MCF 10A (cell line): ENCODE measurements around the gene CRYBG2. TPM values are rescaled to one million over a fixed set of nuclear protein-coding genes. Genes with fewer than 3 reads are reported as not detected.
"Not testable (repeated sequence)": the region's sequence is repeated elsewhere in the genome, so short reads cannot be mapped to it uniquely, and the experiment has no call there.

Experiments
- BruUV-seq: library from RNA; stranded (reverse); fragments of 400-500 nt; replicated peaks from 2 replicates; lab custom pipeline; 2021; lab: Mats Ljungman, UMichigan
- CTCF ChIA-PET: fragments of 300-600 bp; sonication (Branson Sonifier 250); formaldehyde crosslinking; extraction: SDS; loops from one replicate; lab custom pipeline; 2021; ENCODE audit warnings: antibody characterized with exemption, inconsistent platforms; lab: Yijun Ruan, JAX
- POLR2A ChIA-PET: fragments of 300-600, 350-650 bp; sonication (Branson Sonifier 250); formaldehyde crosslinking; extraction: SDS; loops from one replicate; lab custom pipeline; 2020; ENCODE audit warnings: antibody characterized with exemption, inconsistent platforms; lab: Yijun Ruan, JAX
- DNase-seq: peaks from one replicate; pipeline ENCODE4 v3.0.0-alpha.2; 2018; ENCODE audit not compliant: unreplicated experiment
- H3K27ac Mint-ChIP-seq: one replicate; pipeline ENCODE4 v1.8.0; 2022; ENCODE audit warnings: mild to moderate bottlenecking, low read depth, mixed read lengths; ENCODE audit not compliant: unreplicated experiment
- H3K27me3 Mint-ChIP-seq: one replicate; pipeline ENCODE4 v1.8.0; 2022; ENCODE audit warnings: mixed read lengths; ENCODE audit not compliant: insufficient read depth, unreplicated experiment
- H3K36me3 Mint-ChIP-seq: one replicate; pipeline ENCODE4 v1.8.0; 2022; ENCODE audit warnings: mild to moderate bottlenecking, moderate library complexity, mixed read lengths; ENCODE audit not compliant: insufficient read depth, unreplicated experiment
- H3K4me1 Mint-ChIP-seq: one replicate; pipeline ENCODE4 v1.8.0; 2022; ENCODE audit warnings: mixed read lengths; ENCODE audit not compliant: insufficient read depth, unreplicated experiment
- H3K4me3 Mint-ChIP-seq: one replicate; pipeline ENCODE4 v1.8.0; 2022; ENCODE audit warnings: mild to moderate bottlenecking, moderate library complexity, mixed read lengths; ENCODE audit not compliant: unreplicated experiment
- H3K9me3 Mint-ChIP-seq: one replicate; pipeline ENCODE4 v1.8.0; 2022; ENCODE audit warnings: mixed read lengths; ENCODE audit not compliant: unreplicated experiment
- CTCF ChIP-seq: fragments of 200-600 bp; IDR thresholded peaks from one replicate; pipeline ENCODE4 v1.8.0; 2022; ENCODE audit warnings: antibody characterized with exemption, mild to moderate bottlenecking; ENCODE audit not compliant: unreplicated experiment
- intact Hi-C: fragments of 100-400 bp; cut with micrococcal nuclease; formaldehyde crosslinking; loops from 2 replicates; pipeline ENCODE4 v1.14.1; 2022
- total RNA-seq: library from RNA; stranded (reverse); gene quantifications from 2 replicates; pipeline ENCODE4 v1.2.3, GENCODE V29; 2022

CRYBG2 gene
- total RNA-seq, 1 experiment from 2014 or later: 8.6 TPM

GRCh38 chr1:26330276-26330675, 23.7 kb downstream of the CRYBG2 start:
- Mint-ChIP-seq H3K4me1 (peaks cover 7% of the 10 kb centered on the region), H3K27ac (no peak overlapping the region), H3K9me3 (no peaks in the 10 kb centered on the region), H3K4me3 (no peak overlapping the region), H3K36me3 (peaks cover 10% of the 10 kb centered on the region), H3K27me3 (no peaks in the 10 kb centered on the region)
- intact Hi-C loops: no loop called here
- no peak for DNase-seq
- BruUV-seq: no TSS peak
- ChIA-PET CTCF (interaction anchor here (0.6 to 1.1 kb wide), 4 partner anchors 8 to 493 kb away, joined by 3 to 7 read pairs (median 4); no protein-coding TSS in a partner anchor), POLR2A (interaction anchor here (1.2 kb wide), 1 partner anchor 29 kb away, joined by 3 read pairs; no protein-coding TSS in a partner anchor)
- TF ChIP-seq CTCF: no peak

- CTCF ChIA-PET: interaction anchor here (0.6 to 1.3 kb wide), 8 partner anchors 7 to 494 kb away, joined by 3 to 7 read pairs (median 4); no protein-coding TSS in a partner anchor
- H3K4me1 Mint-ChIP-seq, H3K27ac Mint-ChIP-seq, DNase-seq, H3K9me3 Mint-ChIP-seq, H3K27me3 Mint-ChIP-seq, intact Hi-C loops, BruUV-seq, H3K4me3 Mint-ChIP-seq: not testable (repeated sequence)
- peaks cover 17% of the 10 kb centered on the region for H3K36me3 Mint-ChIP-seq
- POLR2A ChIA-PET: interaction anchor here (1.2 kb wide), 1 partner anchor 30 kb away, joined by 3 read pairs; no protein-coding TSS in a partner anchor
Measured at GRCh38 chr1:26329380-26329779, 24.6 kb downstream of the CRYBG2 start.

- no peak for TF ChIP-seq CTCF
- Mint-ChIP-seq H3K4me3 (no peak overlapping the region), H3K4me1 (peaks cover 7% of the 10 kb centered on the region), H3K36me3 (peaks cover 22% of the 10 kb centered on the region), H3K9me3 (no peaks in the 10 kb centered on the region), H3K27ac (no peak overlapping the region), H3K27me3 (no peaks in the 10 kb centered on the region)
- POLR2A ChIA-PET: interaction anchor here (1.1 kb wide), 1 partner anchor 49 kb away, joined by 3 read pairs; the partner anchor contains the start of gene SH3BGRL3
- intact Hi-C loops: no loop called here
- DNase-seq: no peak
- CTCF ChIA-PET: interaction anchor here (1.3 kb wide), 1 partner anchor 14 kb away, joined by 4 read pairs; no protein-coding TSS in a partner anchor
- BruUV-seq: no TSS peak
Measured at GRCh38 chr1:26328597-26328996, 25.3 kb downstream of the CRYBG2 start.

- Mint-ChIP-seq H3K27ac (no peak overlapping the region), H3K36me3 (peaks cover 28% of the 10 kb centered on the region), H3K4me1 (peaks cover 7% of the 10 kb centered on the region), H3K27me3 (no peaks in the 10 kb centered on the region), H3K9me3 (no peaks in the 10 kb centered on the region), H3K4me3 (no peak overlapping the region)
- BruUV-seq: no TSS peak
- POLR2A ChIA-PET: interaction anchor here (0.5 to 1.1 kb wide), 3 partner anchors 36 to 52 kb away, joined by 3 read pairs; partner anchors contain the start of gene SH3BGRL3
- TF ChIP-seq CTCF: no peak
- CTCF ChIA-PET: interaction anchor here (1.2 kb wide), 1 partner anchor 34 kb away, joined by 4 read pairs; no protein-coding TSS in a partner anchor
- intact Hi-C loops: no loop called here
- no peak for DNase-seq
Measured at GRCh38 chr1:26327956-26328362, 26.0 kb downstream of the CRYBG2 start.
